DND-41 (cell line): ENCODE results near the gene CC2D2B.
"Not testable (repeated sequence)": the region's sequence is repeated elsewhere in the genome, so short reads cannot be mapped to it uniquely, and the experiment has no call there.

Experiments
- ATAC-seq: fragments of 200-7000 bp; cut with Tn5 transposase; 3 replicates; pipeline ENCODE4 v1.9.1; 2021; ENCODE audit warnings: low read depth; ENCODE audit not compliant: insufficient read depth
- DNase-seq: peaks from one replicate; pipeline ENCODE4 v3.0.0-alpha.2; 2020
- H2AFZ ChIP-seq: 2 replicates; pipeline ENCODE4 v1.6.0; 2012; ENCODE audit warnings: low read depth, low read length
- H3K27ac ChIP-seq: 2 replicates; pipeline ENCODE4 v1.5.1; 2012; ENCODE audit warnings: low read length, inconsistent platforms
- H3K27me3 ChIP-seq: fragments of 200-600 bp; sonication (generic); 2 replicates; pipeline ENCODE4 v1.6.0; 2012; ENCODE audit warnings: low read length, mild to moderate bottlenecking, inconsistent platforms; ENCODE audit not compliant: insufficient read depth, poor library complexity
- H3K36me3 ChIP-seq: 2 replicates; pipeline ENCODE4 v1.5.1; 2012; ENCODE audit warnings: low read length, inconsistent platforms; ENCODE audit not compliant: insufficient read depth
- H3K4me1 ChIP-seq: 2 replicates; pipeline ENCODE4 v1.5.1; 2012; ENCODE audit warnings: mild to moderate bottlenecking, low read length; ENCODE audit not compliant: insufficient read depth
- H3K4me2 ChIP-seq: 2 replicates; pipeline ENCODE4 v1.6.0; 2012; ENCODE audit warnings: mild to moderate bottlenecking, moderate library complexity, low read length, inconsistent platforms; ENCODE audit not compliant: insufficient read depth
- H3K4me3 ChIP-seq, 2 experiments: fragments of 200-600 bp in 1 of 2; shearing (Covaris generic) in 1 of 2; 2 replicates each; pipeline ENCODE4 v1.5.1; 2012 to 2016; ENCODE audit warnings: inconsistent platforms in 2 of 2, low read length in 2 of 2, mild to moderate bottlenecking in 2 of 2, low read depth in 1 of 2, moderate library complexity in 1 of 2
- H3K79me2 ChIP-seq: 2 replicates; pipeline ENCODE4 v1.6.0; 2012; ENCODE audit warnings: low read length, inconsistent platforms; ENCODE audit not compliant: insufficient read depth
- H3K9ac ChIP-seq: 2 replicates; pipeline ENCODE4 v1.6.0; 2012; ENCODE audit warnings: low read depth, mild to moderate bottlenecking, inconsistent platforms, low read length, moderate library complexity
- H3K9me3 ChIP-seq: 2 replicates; pipeline ENCODE4 v1.5.1; 2012; ENCODE audit warnings: low read length, moderate library complexity, mild to moderate bottlenecking, inconsistent platforms; ENCODE audit not compliant: insufficient read depth, severe bottlenecking
- H4K20me1 ChIP-seq: 2 replicates; pipeline ENCODE4 v1.6.0; 2012; ENCODE audit warnings: low read length; ENCODE audit not compliant: insufficient read depth
- EZH2 ChIP-seq: IDR thresholded peaks from 3 replicates; pipeline ENCODE4 v1.6.1; 2012; ENCODE audit warnings: borderline replicate concordance, low read depth, mild to moderate bottlenecking, moderate library complexity, low read length, inconsistent platforms; ENCODE audit not compliant: severe bottlenecking
- TF ChIP-seq, protein P1 (sequence below): IDR thresholded peaks from 2 replicates; pipeline ENCODE4 v1.5.1; 2012; ENCODE audit warnings: borderline replicate concordance, low read length, moderate library complexity, mild to moderate bottlenecking; ENCODE audit not compliant: poor library complexity, severe bottlenecking; ENCODE audit errors: extremely low read depth

Gene CC2D2B

DNA sequence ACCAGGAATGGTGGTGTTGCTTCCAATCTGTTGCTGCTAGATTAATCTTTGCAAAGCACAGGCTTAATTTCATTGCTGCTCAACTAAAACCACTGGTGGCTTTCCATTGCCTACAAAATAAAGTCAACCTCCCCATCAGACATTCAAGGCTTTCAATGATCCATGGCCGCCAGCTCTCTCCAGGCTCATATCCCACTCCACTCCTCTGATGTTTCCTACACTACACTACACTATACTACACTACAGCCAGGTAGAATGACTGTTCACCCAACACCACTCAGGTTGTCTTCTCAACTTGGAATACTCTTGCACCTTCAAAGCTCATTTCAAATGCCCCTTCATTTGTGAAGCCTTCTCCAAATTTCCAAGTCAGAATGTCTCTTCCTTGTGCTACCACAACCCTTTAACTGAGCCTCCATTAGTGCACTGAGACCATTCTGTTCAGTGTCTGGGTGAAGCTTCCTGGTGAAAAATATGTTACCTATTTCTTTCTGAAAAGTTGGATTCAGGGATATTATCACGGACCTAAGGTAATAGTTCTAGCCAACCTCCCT, 35.5 kb upstream of the CC2D2B start:
- Histone ChIP-seq H3K4me1 (no peaks in the 10 kb centered on the region), H3K36me3 (no peaks in the 10 kb centered on the region), H3K9me3 (no peaks in the 10 kb centered on the region), H3K27me3 (no peaks in the 10 kb centered on the region), H3K9ac (no peak overlapping the region), H3K79me2 (no peaks in the 10 kb centered on the region), H3K4me2 (no peak overlapping the region), H3K27ac (no peak overlapping the region), H3K4me3 (no peak overlapping the region), H4K20me1 (no peaks in the 10 kb centered on the region), H2AFZ (no peak overlapping the region)
- ATAC-seq = no peak
- TF ChIP-seq EZH2 = no peak
- TF ChIP-seq, protein P1, sequence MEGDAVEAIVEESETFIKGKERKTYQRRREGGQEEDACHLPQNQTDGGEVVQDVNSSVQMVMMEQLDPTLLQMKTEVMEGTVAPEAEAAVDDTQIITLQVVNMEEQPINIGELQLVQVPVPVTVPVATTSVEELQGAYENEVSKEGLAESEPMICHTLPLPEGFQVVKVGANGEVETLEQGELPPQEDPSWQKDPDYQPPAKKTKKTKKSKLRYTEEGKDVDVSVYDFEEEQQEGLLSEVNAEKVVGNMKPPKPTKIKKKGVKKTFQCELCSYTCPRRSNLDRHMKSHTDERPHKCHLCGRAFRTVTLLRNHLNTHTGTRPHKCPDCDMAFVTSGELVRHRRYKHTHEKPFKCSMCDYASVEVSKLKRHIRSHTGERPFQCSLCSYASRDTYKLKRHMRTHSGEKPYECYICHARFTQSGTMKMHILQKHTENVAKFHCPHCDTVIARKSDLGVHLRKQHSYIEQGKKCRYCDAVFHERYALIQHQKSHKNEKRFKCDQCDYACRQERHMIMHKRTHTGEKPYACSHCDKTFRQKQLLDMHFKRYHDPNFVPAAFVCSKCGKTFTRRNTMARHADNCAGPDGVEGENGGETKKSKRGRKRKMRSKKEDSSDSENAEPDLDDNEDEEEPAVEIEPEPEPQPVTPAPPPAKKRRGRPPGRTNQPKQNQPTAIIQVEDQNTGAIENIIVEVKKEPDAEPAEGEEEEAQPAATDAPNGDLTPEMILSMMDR = no peak
- DNase-seq = no peak

DNA sequence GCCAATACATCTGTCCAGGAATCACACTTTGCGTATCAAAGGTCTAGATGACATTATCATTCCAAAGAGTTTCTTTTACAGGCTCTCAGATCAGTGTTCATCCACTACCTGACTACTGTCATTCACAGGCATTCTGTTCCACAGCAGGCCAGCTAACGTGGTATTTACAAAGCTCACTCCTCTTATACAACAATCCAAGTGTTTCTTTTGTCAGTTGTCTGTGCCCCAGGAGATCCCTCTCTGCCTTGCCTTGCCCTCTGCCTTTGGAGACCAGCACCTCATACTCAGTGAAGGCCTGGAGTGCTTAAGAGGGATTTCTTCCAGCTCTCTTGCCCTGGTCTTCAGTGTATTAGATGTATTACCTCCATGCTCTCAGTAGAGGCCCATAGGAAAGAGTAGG, 34.6 kb upstream of the CC2D2B start:
- H3K4me3 ChIP-seq = no peak overlapping the region
- no peak overlapping the region for H2AFZ ChIP-seq
- no peak for DNase-seq
- no peaks in the 10 kb centered on the region for H3K27me3 ChIP-seq
- H3K4me1 ChIP-seq = no peaks in the 10 kb centered on the region
- no peaks in the 10 kb centered on the region for H3K9me3 ChIP-seq
- TF ChIP-seq, protein P1 = no peak
- no peak overlapping the region for H3K9ac ChIP-seq
- no peak overlapping the region for H3K27ac ChIP-seq
- no peaks in the 10 kb centered on the region for H4K20me1 ChIP-seq
- no peak overlapping the region for H3K4me2 ChIP-seq
- no peak for ATAC-seq
- no peaks in the 10 kb centered on the region for H3K36me3 ChIP-seq
- no peaks in the 10 kb centered on the region for H3K79me2 ChIP-seq

DNA sequence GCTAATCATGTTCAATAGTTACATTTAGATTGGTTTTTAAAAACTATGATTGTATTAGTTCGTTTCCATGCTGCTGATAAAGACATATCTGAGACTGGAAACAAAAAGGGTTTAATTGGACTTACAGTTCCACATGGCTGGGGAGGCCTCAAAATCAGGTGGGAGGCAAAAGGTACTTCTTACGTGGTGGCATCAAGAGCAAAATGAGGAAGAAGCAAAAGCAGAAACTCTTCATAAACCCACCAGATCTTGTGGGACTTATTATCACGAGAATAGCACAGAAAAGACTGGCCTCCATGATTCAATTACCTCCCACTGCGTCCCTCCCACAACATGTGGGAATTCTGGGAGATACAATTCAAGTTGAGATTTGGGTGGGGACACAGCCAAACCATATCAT, 34.1 kb upstream of the CC2D2B start:
- Histone ChIP-seq H3K9ac (no peak overlapping the region), H3K36me3 (no peaks in the 10 kb centered on the region), H3K27ac (no peak overlapping the region), H3K4me1 (no peaks in the 10 kb centered on the region), H3K79me2 (no peaks in the 10 kb centered on the region), H2AFZ (no peak overlapping the region), H3K4me3 (no peak overlapping the region), H4K20me1 (no peaks in the 10 kb centered on the region), H3K9me3 (no peaks in the 10 kb centered on the region), H3K4me2 (no peak overlapping the region), H3K27me3 (no peaks in the 10 kb centered on the region)
- DNase-seq (no peak), ATAC-seq (no peak)
- TF ChIP-seq, protein P1 = no peak
- no peak for TF ChIP-seq EZH2

DNA sequence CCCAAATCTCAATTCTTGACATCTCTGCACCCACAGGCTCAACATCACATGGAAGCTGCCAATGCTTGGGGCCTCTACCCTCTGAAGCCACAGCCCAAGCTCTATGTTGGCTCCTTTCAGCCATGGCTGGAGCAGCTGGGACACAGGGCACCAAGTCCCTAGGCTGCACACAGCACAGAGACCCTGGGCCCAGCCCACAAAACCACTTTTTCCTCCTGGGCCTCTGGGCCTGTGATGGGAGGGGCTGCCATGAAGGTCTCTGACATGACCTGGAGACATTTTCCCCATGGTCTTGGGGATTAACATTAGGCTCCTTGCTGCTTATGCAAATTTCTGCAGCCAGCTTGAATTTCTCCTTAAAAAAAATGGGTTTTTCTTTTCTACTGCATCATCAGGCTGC, 33.0 kb upstream of the CC2D2B start:
- not testable (repeated sequence) for DNase-seq, H3K9me3 ChIP-seq, H3K27me3 ChIP-seq, H3K4me2 ChIP-seq, H3K27ac ChIP-seq, H3K36me3 ChIP-seq, ATAC-seq, H2AFZ ChIP-seq, H3K79me2 ChIP-seq, H3K4me3 ChIP-seq, H3K4me1 ChIP-seq, H4K20me1 ChIP-seq, H3K9ac ChIP-seq
